Ovary (tissue), 3 donors: Measurements from ENCODE around the gene B4GALNT2.

Experiments
- CTCF ChIP-seq, 3 donors: fragments of 450-650 bp in 2 of 3; fragments of 200-600 bp in 1 of 3; IDR thresholded peaks; one replicate each; pipeline versions ENCODE4 v1.5.1 to v1.8.0; 2016 to 2022; ENCODE audit warnings: antibody characterized with exemption in 3 of 3, mild to moderate bottlenecking in 1 of 3
- POLR2A ChIP-seq: fragments of 450-650 bp; IDR thresholded peaks from one replicate; pipeline ENCODE4 v1.6.1; 2017; ENCODE audit warnings: antibody characterized with exemption, mild to moderate bottlenecking, moderate library complexity
- donor health status: DM: no; HTN: no; CAD: no.

- TF ChIP-seq CTCF (IDR thresholded peaks at IDR 0.05) (no peak), POLR2A (no peak)
Measured at GRCh38 chr17:49180998-49181635, 48.5 kb downstream of the B4GALNT2 start.
